ENCODE measurements around the gene FASTKD1.

The FASTKD1 gene

GRCh38 chr2:169509298-169509885 is 64.3 kb downstream of the FASTKD1 start, which contains the start of gene KLHL41:
Gene KLHL41 (plus strand): TSS chr2:169509702. CDS start chr2:169509779, 77 bp downstream.
- DNase-seq (ENCODE audit: low read depth), result peak; percentile 56

GRCh38 chr2:169507698-169508097 is 66.0 kb downstream of the FASTKD1 start:
- DNase-seq (ENCODE audit: low read depth), result peak; percentile 88

- DNase-seq (ENCODE audit: low read depth), result no peak
Observed at GRCh38 chr2:169504651-169505050, 69.0 kb downstream of the FASTKD1 start.

- DNase-seq (ENCODE audit: low read depth), result no peak
Observed at GRCh38 chr2:169495310-169495928, 78.2 kb downstream of the FASTKD1 start.

GRCh38 chr2:169493360-169493759 is 80.3 kb downstream of the FASTKD1 start:
- no peak for DNase-seq (ENCODE audit: low read depth)

GRCh38 chr2:169491378-169491777 is 82.3 kb downstream of the FASTKD1 start:
- no peak for DNase-seq (ENCODE audit: low read depth)

- no peak for DNase-seq (ENCODE audit: low read depth)
Observed at GRCh38 chr2:169490834-169491233, 82.8 kb downstream of the FASTKD1 start.

- DNase-seq (ENCODE audit: low read depth), result no peak
Observed at GRCh38 chr2:169486487-169486886, 87.2 kb downstream of the FASTKD1 start.

- DNase-seq (ENCODE audit: low read depth), result no peak
Observed at GRCh38 chr2:169485650-169486138, 88.0 kb downstream of the FASTKD1 start.

GRCh38 chr2:169480079-169480465 is 93.6 kb downstream of the FASTKD1 start:
- DNase-seq (ENCODE audit: low read depth), result peak; percentile 43

Data from ELR (cell line).